HepG2 (cell line): ENCODE measurements around the gene BATF2. TPM values are rescaled to one million over a fixed set of nuclear protein-coding genes. Genes with fewer than 3 reads are reported as not detected.

Experiments
- ATF4 ChIP-seq, 2 experiments: fragments of 450-650 bp in 1 of 2; sonication (generic) in 1 of 2; formaldehyde crosslinking; IDR thresholded peaks; 2 replicates each; pipeline versions ENCODE4 v1.5.0 to v1.8.0; 2020 to 2022; ENCODE audit warnings: mild to moderate bottlenecking in 1 of 2, missing genetic modification reagents in 1 of 2
- BATF2 ChIP-seq: sonication (generic); formaldehyde crosslinking; IDR thresholded peaks from 2 replicates; pipeline ENCODE4 v1.8.0; 2022; ENCODE audit warnings: mild to moderate bottlenecking, missing genetic modification reagents, moderate library complexity
- EED ChIP-seq: sonication (generic); formaldehyde crosslinking; IDR thresholded peaks from 2 replicates; pipeline ENCODE4 v1.5.0; 2020; ENCODE audit warnings: mild to moderate bottlenecking, missing genetic modification reagents
- FOXK1 ChIP-seq: sonication (generic); formaldehyde crosslinking; IDR thresholded peaks from 2 replicates; pipeline ENCODE4 v1.4.0; 2020; ENCODE audit warnings: low read depth, missing genetic modification reagents, borderline replicate concordance
- FOXM1 ChIP-seq: sonication (generic); formaldehyde crosslinking; IDR thresholded peaks from 2 replicates; pipeline ENCODE4 v1.5.0; 2020; ENCODE audit warnings: missing genetic modification reagents
- FOXP4 ChIP-seq: sonication (generic); formaldehyde crosslinking; IDR thresholded peaks from 2 replicates; pipeline ENCODE4 v1.4.0; 2020; ENCODE audit warnings: missing genetic modification reagents
- GFI1 ChIP-seq: sonication (generic); formaldehyde crosslinking; IDR thresholded peaks from 2 replicates; pipeline ENCODE4 v1.5.0; 2020; ENCODE audit warnings: missing genetic modification reagents, mild to moderate bottlenecking, borderline replicate concordance
- HES4 ChIP-seq: sonication (generic); formaldehyde crosslinking; IDR thresholded peaks from 2 replicates; pipeline ENCODE4 v1.9.0; 2021; ENCODE audit warnings: mild to moderate bottlenecking, missing genetic modification reagents, borderline replicate concordance
- HMG20B ChIP-seq: conservative IDR thresholded peaks from 2 replicates; pipeline ENCODE4 v1.6.1; 2016; ENCODE audit warnings: missing genetic modification reagents, missing compliant biosample characterization
- MEF2D ChIP-seq: sonication (generic); formaldehyde crosslinking; IDR thresholded peaks from 2 replicates; pipeline ENCODE4 v1.5.1; 2020; ENCODE audit warnings: mild to moderate bottlenecking, missing genetic modification reagents
- NAIF1 ChIP-seq: sonication (generic); formaldehyde crosslinking; IDR thresholded peaks from 2 replicates; pipeline ENCODE4 v1.5.0; 2020; ENCODE audit warnings: mild to moderate bottlenecking, missing genetic modification reagents, borderline replicate concordance
- NFIB ChIP-seq: sonication (generic); formaldehyde crosslinking; IDR thresholded peaks from 2 replicates; pipeline ENCODE4 v1.9.0; 2021; ENCODE audit warnings: missing genetic modification reagents, mild to moderate bottlenecking, borderline replicate concordance
- PCBP1 ChIP-seq: fragments of 200-400 bp; formaldehyde crosslinking; IDR thresholded peaks from 2 replicates; pipeline ENCODE4 v1.6.1; 2017; ENCODE audit warnings: mild to moderate bottlenecking, low read depth, low read length, borderline replicate concordance
- POLR2A ChIP-seq, 2 experiments: IDR thresholded peaks; 2 replicates each; pipeline ENCODE4 v1.6.1; 2011; ENCODE audit warnings: low read depth in 2 of 2, low read length in 2 of 2, mild to moderate bottlenecking in 1 of 2, moderate library complexity in 1 of 2; ENCODE audit not compliant: insufficient read depth in 1 of 2
- SIN3B ChIP-seq: fragments of 150-350 bp; IDR thresholded peaks from 2 replicates; pipeline ENCODE4 v1.6.1; 2014; ENCODE audit warnings: low read length
- SP1 ChIP-seq, 2 experiments: fragments of 450-650 bp in 1 of 2; sonication (generic) in 1 of 2; formaldehyde crosslinking in 1 of 2; IDR thresholded peaks; 2 replicates each; pipeline versions ENCODE4 v1.4.0 to v1.6.1; 2016 to 2020; ENCODE audit warnings: missing genetic modification reagents in 1 of 2
- ZBTB1 ChIP-seq: sonication (generic); formaldehyde crosslinking; IDR thresholded peaks from 2 replicates; pipeline ENCODE4 v1.4.0; 2020; ENCODE audit warnings: missing genetic modification reagents, borderline replicate concordance
- ZFY ChIP-seq: sonication (generic); formaldehyde crosslinking; IDR thresholded peaks from 2 replicates; pipeline ENCODE4 v1.4.0; 2020; ENCODE audit warnings: missing genetic modification reagents
- ZNF256 ChIP-seq: sonication (generic); formaldehyde crosslinking; conservative IDR thresholded peaks from 2 replicates; pipeline ENCODE4 v1.4.0; 2020; ENCODE audit warnings: missing genetic modification reagents
- ZNF446 ChIP-seq: sonication (generic); formaldehyde crosslinking; IDR thresholded peaks from 2 replicates; pipeline ENCODE4 v1.5.0; 2020; ENCODE audit warnings: mild to moderate bottlenecking, missing genetic modification reagents
- ZNF543 ChIP-seq: sonication (generic); formaldehyde crosslinking; IDR thresholded peaks from 2 replicates; pipeline ENCODE4 v1.4.0; 2020; ENCODE audit warnings: mild to moderate bottlenecking, missing genetic modification reagents
- ZNF562 ChIP-seq: sonication (generic); formaldehyde crosslinking; IDR thresholded peaks from 2 replicates; pipeline ENCODE4 v1.8.0; 2022; ENCODE audit warnings: missing genetic modification reagents, borderline replicate concordance
- ZNF720 ChIP-seq: sonication (generic); formaldehyde crosslinking; IDR thresholded peaks from 2 replicates; pipeline ENCODE4 v1.4.0; 2020; ENCODE audit warnings: missing genetic modification reagents
- ZNF746 ChIP-seq: sonication (generic); formaldehyde crosslinking; IDR thresholded peaks from 2 replicates; pipeline ENCODE4 v1.8.0; 2022; ENCODE audit warnings: mild to moderate bottlenecking, missing genetic modification reagents
- ZNF792 ChIP-seq: IDR thresholded peaks from 2 replicates; pipeline ENCODE4 v1.6.1; 2016
- ZNF83 ChIP-seq: sonication (generic); formaldehyde crosslinking; IDR thresholded peaks from 2 replicates; pipeline ENCODE4 v1.4.0; 2020; ENCODE audit warnings: missing genetic modification reagents, mild to moderate bottlenecking, borderline replicate concordance
- polyA plus RNA-seq, 8 experiments: library from polyadenylated mRNA; depleted of rRNA in 3 of 8; stranded (reverse) in 7 of 8; unstranded in 1 of 8; fragments of >200 nt; fragmentation: Illumina TruSeq in 4 of 8; extraction: Trizol in 4 of 8; gene quantifications; 2 replicates each; pipeline versions ENCODE4 v1.2.1 to v1.2.3, GENCODE V29; 2011 to 2016; ENCODE audit warnings: low read depth in 4 of 8, missing spikeins in 1 of 8, mixed read lengths in 1 of 8; ENCODE audit not compliant: insufficient read depth in 1 of 8
- total RNA-seq, 5 experiments: library from RNA; depleted of rRNA; stranded (reverse); fragments of >200 nt; fragmentation: Illumina TruSeq; extraction: Trizol; gene quantifications; 2 replicates each; pipeline ENCODE4 v1.2.3, GENCODE V29; 2016; ENCODE audit warnings: low read depth in 1 of 5
- TF ChIP-seq, protein P1 (sequence below): sonication (generic); formaldehyde crosslinking; IDR thresholded peaks from 2 replicates; pipeline ENCODE4 v1.4.0; 2020; ENCODE audit warnings: missing genetic modification reagents, low read depth, mild to moderate bottlenecking, borderline replicate concordance

BATF2 gene
- total and polyA plus RNA-seq, 2 of the 13 experiments (the other 11 are each of a cell fraction or from before 2014, with no cell fraction given): 2.8 to 3.9 TPM

GRCh38 chr11:65013888-65014725, 17.3 kb upstream of the BATF2 start, which contains the start of gene ARL2 (continued):
- TF ChIP-seq ZNF746 (CRISPR knock-in tag): 0 out of 2 replicates have a peak, but pooled peaks have one; percentile 46
- TF ChIP-seq FOXM1 (CRISPR knock-in tag): no peak
- TF ChIP-seq ZNF446: no peak
- TF ChIP-seq FOXP4 (CRISPR knock-in tag): 0 out of 2 replicates have a peak, but pooled peaks have one; percentile 19
- TF ChIP-seq MEF2D: no peak
- peak; percentile 6; the same call in 1 of the 2 replicates for TF ChIP-seq ZNF792
- TF ChIP-seq ZNF256: no peak
- no peak for TF ChIP-seq SP1 (IDR thresholded peaks at IDR 0.05)
- peak; percentile 41 for TF ChIP-seq SP1 (CRISPR knock-in tag; IDR thresholded peaks at IDR 0.05)
- TF ChIP-seq ATF4 (CRISPR knock-in tag; IDR thresholded peaks at IDR 0.05): peak in 1 of 2 experiments; percentile 28; a peak in 1 of 4 replicates
- no peak for TF ChIP-seq BATF2 (CRISPR knock-in tag)
- TF ChIP-seq ZNF543: no peak; the same call in none of the 2 replicates
- peak; percentile 70; the same call in 1 of the 2 replicates for TF ChIP-seq HES4 (CRISPR knock-in tag)
- TF ChIP-seq, protein P1, sequence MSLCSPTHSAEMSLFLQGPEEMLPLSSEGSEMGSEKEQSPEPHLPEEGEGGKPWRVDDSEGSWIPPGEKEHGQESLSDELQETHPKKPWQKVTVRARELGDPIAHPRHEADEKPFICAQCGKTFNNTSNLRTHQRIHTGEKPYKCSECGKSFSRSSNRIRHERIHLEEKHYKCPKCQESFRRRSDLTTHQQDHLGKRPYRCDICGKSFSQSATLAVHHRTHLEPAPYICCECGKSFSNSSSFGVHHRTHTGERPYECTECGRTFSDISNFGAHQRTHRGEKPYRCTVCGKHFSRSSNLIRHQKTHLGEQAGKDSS (CRISPR knock-in tag): 0 out of 2 replicates have a peak, but pooled peaks have one; percentile 75
- TF ChIP-seq POLR2A (IDR thresholded peaks at IDR 0.05; ENCODE audit: insufficient read depth in 1 of 2, low read depth in 2 of 2, low read length in 2 of 2): peak in 1 of 2 experiments; percentile 55; a peak in 1 of 4 replicates
- TF ChIP-seq ZNF720 (CRISPR knock-in tag): no peak
- no peak for TF ChIP-seq ZBTB1 (CRISPR knock-in tag)
- no peak for TF ChIP-seq FOXK1
- no peak for TF ChIP-seq SIN3B
- TF ChIP-seq HMG20B (CRISPR knock-in tag): no peak
- no peak for TF ChIP-seq ZNF83
- TF ChIP-seq NAIF1 (CRISPR knock-in tag): no peak
- TF ChIP-seq NFIB (CRISPR knock-in tag): no peak
- no peak for TF ChIP-seq PCBP1
- peak; percentile 12; the same call in 1 of the 2 replicates for TF ChIP-seq GFI1 (CRISPR knock-in tag)
- TF ChIP-seq ZFY (CRISPR knock-in tag): peak; percentile 82
- TF ChIP-seq ZNF562 (CRISPR knock-in tag): no peak
- TF ChIP-seq EED (CRISPR knock-in tag): no peak
